HepG2 (cell line): ENCODE measurements around the gene TSNAXIP1. TPM values are rescaled to one million over a fixed set of nuclear protein-coding genes. Genes with fewer than 3 reads are reported as not detected.

Experiments
- ARNT2 ChIP-seq: sonication (generic); formaldehyde crosslinking; IDR thresholded peaks from 2 replicates; pipeline ENCODE4 v1.8.0; 2022; ENCODE audit warnings: mild to moderate bottlenecking, low read depth, missing genetic modification reagents, moderate library complexity
- FOXM1 ChIP-seq: sonication (generic); formaldehyde crosslinking; IDR thresholded peaks from 2 replicates; pipeline ENCODE4 v1.5.0; 2020; ENCODE audit warnings: missing genetic modification reagents
- HMGXB3 ChIP-seq: sonication (generic); formaldehyde crosslinking; IDR thresholded peaks from 2 replicates; pipeline ENCODE4 v1.4.0; 2020; ENCODE audit warnings: missing genetic modification reagents, borderline replicate concordance
- HOXD1 ChIP-seq: sonication (generic); formaldehyde crosslinking; IDR thresholded peaks from 2 replicates; pipeline ENCODE4 v1.5.0; 2020; ENCODE audit warnings: missing genetic modification reagents
- KDM5B ChIP-seq: sonication (generic); formaldehyde crosslinking; IDR thresholded peaks from 2 replicates; pipeline ENCODE4 v1.4.0; 2020; ENCODE audit warnings: missing genetic modification reagents, mild to moderate bottlenecking, borderline replicate concordance
- MBNL3 ChIP-seq: fragments of 250-450 bp; sonication (Bioruptor Pico); conservative IDR thresholded peaks from 2 replicates; pipeline ENCODE4 v1.8.0; 2022; ENCODE audit warnings: mild to moderate bottlenecking, inconsistent platforms
- MXD3 ChIP-seq: IDR thresholded peaks from 2 replicates; pipeline ENCODE4 v1.6.1; 2016; ENCODE audit warnings: mild to moderate bottlenecking, missing biosample characterization, missing genetic modification reagents
- MZF1 ChIP-seq: sonication (generic); formaldehyde crosslinking; IDR thresholded peaks from 2 replicates; pipeline ENCODE4 v1.8.1; 2023; ENCODE audit warnings: mild to moderate bottlenecking, missing genetic modification reagents, borderline replicate concordance
- NFKB2 ChIP-seq: sonication (generic); formaldehyde crosslinking; IDR thresholded peaks from 2 replicates; pipeline ENCODE4 v1.4.0; 2020; ENCODE audit warnings: missing genetic modification reagents, borderline replicate concordance
- NRL ChIP-seq: sonication (generic); formaldehyde crosslinking; IDR thresholded peaks from 2 replicates; pipeline ENCODE4 v1.5.0; 2020; ENCODE audit warnings: missing genetic modification reagents, mild to moderate bottlenecking, moderate library complexity, borderline replicate concordance
- RARA ChIP-seq: IDR thresholded peaks from 2 replicates; pipeline ENCODE4 v1.6.1; 2016; ENCODE audit warnings: missing genetic modification reagents, missing compliant biosample characterization
- RELA ChIP-seq: sonication (generic); formaldehyde crosslinking; IDR thresholded peaks from 2 replicates; pipeline ENCODE4 v1.4.0; 2020; ENCODE audit warnings: missing genetic modification reagents
- TCF7 ChIP-seq: sonication (generic); IDR thresholded peaks from 2 replicates; pipeline ENCODE4 v1.6.1; 2016; ENCODE audit warnings: antibody characterized with exemption, low read depth
- THRA ChIP-seq: sonication (generic); formaldehyde crosslinking; IDR thresholded peaks from 2 replicates; pipeline ENCODE4 v1.4.0; 2020; ENCODE audit warnings: missing genetic modification reagents, borderline replicate concordance
- ZBTB25 ChIP-seq: IDR thresholded peaks from 2 replicates; pipeline ENCODE4 v1.6.1; 2018; ENCODE audit warnings: missing genetic modification reagents
- ZBTB43 ChIP-seq: sonication (generic); formaldehyde crosslinking; conservative IDR thresholded peaks from 2 replicates; pipeline ENCODE4 v1.4.0; 2020; ENCODE audit warnings: missing genetic modification reagents
- ZNF180 ChIP-seq: sonication (generic); formaldehyde crosslinking; IDR thresholded peaks from 2 replicates; pipeline ENCODE4 v1.4.0; 2020; ENCODE audit warnings: low read depth, missing genetic modification reagents, borderline replicate concordance
- ZNF292 ChIP-seq: sonication (generic); formaldehyde crosslinking; IDR thresholded peaks from 2 replicates; pipeline ENCODE4 v1.8.1; 2022; ENCODE audit warnings: mild to moderate bottlenecking, low read depth, missing genetic modification reagents, borderline replicate concordance
- ZNF563 ChIP-seq: sonication (generic); formaldehyde crosslinking; IDR thresholded peaks from 2 replicates; pipeline ENCODE4 v1.8.0; 2022; ENCODE audit warnings: mild to moderate bottlenecking, moderate library complexity, missing genetic modification reagents
- ZNF616 ChIP-seq: sonication (generic); formaldehyde crosslinking; IDR thresholded peaks from 2 replicates; pipeline ENCODE4 v1.5.0; 2020; ENCODE audit warnings: low read depth, mild to moderate bottlenecking, missing genetic modification reagents
- ZNF780A ChIP-seq: sonication (generic); formaldehyde crosslinking; IDR thresholded peaks from 2 replicates; pipeline ENCODE4 v1.8.0; 2022; ENCODE audit warnings: mild to moderate bottlenecking, missing genetic modification reagents, moderate library complexity
- polyA plus RNA-seq, 8 experiments: library from polyadenylated mRNA; depleted of rRNA in 3 of 8; stranded (reverse) in 7 of 8; unstranded in 1 of 8; fragments of >200 nt; fragmentation: Illumina TruSeq in 4 of 8; extraction: Trizol in 4 of 8; gene quantifications; 2 replicates each; pipeline versions ENCODE4 v1.2.1 to v1.2.3, GENCODE V29; 2011 to 2016; ENCODE audit warnings: low read depth in 4 of 8, missing spikeins in 1 of 8, mixed read lengths in 1 of 8; ENCODE audit not compliant: insufficient read depth in 1 of 8
- total RNA-seq, 5 experiments: library from RNA; depleted of rRNA; stranded (reverse); fragments of >200 nt; fragmentation: Illumina TruSeq; extraction: Trizol; gene quantifications; 2 replicates each; pipeline ENCODE4 v1.2.3, GENCODE V29; 2016; ENCODE audit warnings: low read depth in 1 of 5

TSNAXIP1 gene
- total and polyA plus RNA-seq, 2 of the 13 experiments (the other 11 are each of a cell fraction or from before 2014, with no cell fraction given): 0.37 to 0.86 TPM

- TF ChIP-seq HMGXB3: peak; percentile 52; the same call in 1 of the 2 replicates
- no peak; the same call in 1 of the 2 replicates for TF ChIP-seq MZF1
- TF ChIP-seq NFKB2: no peak; the same call in 1 of the 2 replicates
- no peak for TF ChIP-seq RELA
- peak; percentile 85; the same call in 1 of the 2 replicates for TF ChIP-seq ZNF616
- TF ChIP-seq FOXM1 (CRISPR knock-in tag): no peak
- TF ChIP-seq ZNF563: peak; percentile 73; the same call in 1 of the 2 replicates
- TF ChIP-seq THRA: peak; percentile 62; the same call in 1 of the 2 replicates
- no peak for TF ChIP-seq TCF7
- TF ChIP-seq ZBTB25 (CRISPR knock-in tag): peak; percentile 17; the same call in 1 of the 2 replicates
- no peak for TF ChIP-seq ZNF780A (CRISPR knock-in tag)
- no peak; the same call in 1 of the 2 replicates for TF ChIP-seq KDM5B (CRISPR knock-in tag)
- TF ChIP-seq MXD3 (CRISPR knock-in tag): peak; percentile 63
- TF ChIP-seq RARA (CRISPR knock-in tag): peak; percentile 16; the same call in 1 of the 2 replicates
- no peak for TF ChIP-seq ZNF180 (CRISPR knock-in tag)
- TF ChIP-seq NRL (CRISPR knock-in tag): peak; percentile 7
- no peak for TF ChIP-seq MBNL3 (CRISPR knock-in tag)
- 0 out of 2 replicates have a peak, but pooled peaks have one; percentile 15 for TF ChIP-seq HOXD1 (CRISPR knock-in tag)
- no peak for TF ChIP-seq ZBTB43 (CRISPR knock-in tag)
- TF ChIP-seq ARNT2: peak; percentile 84; the same call in 1 of the 2 replicates
- no peak for TF ChIP-seq ZNF292
These were observed at the start of gene TSNAXIP1, which contains the start of gene RANBP10 (continued) for GRCh38 chr16:67806428-67807147.
